Measurements from ENCODE around the gene PTPRS.
"Not testable (repeated sequence)": the region's sequence is repeated elsewhere in the genome, so short reads cannot be mapped to it uniquely, and the experiment has no call there.

PTPRS gene

DNA sequence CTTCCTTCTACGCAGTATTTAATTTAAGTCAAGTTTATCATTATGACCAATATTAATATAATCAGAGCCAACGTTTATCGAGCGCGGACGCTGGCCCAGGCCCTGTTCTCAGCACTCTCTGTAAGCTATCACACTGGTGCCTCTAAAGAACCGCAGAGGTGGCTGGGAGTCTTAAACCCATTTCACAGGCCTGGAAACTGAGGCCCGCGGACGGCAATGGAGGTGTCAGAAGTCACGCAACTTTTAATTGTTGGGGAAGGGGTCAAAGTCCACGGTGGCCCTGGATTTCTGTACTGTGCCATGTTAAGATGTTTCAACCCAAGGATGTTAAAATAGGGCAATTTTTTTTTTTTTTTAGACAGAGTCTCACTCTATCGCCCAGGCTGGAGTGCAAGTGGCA, 8.8 kb downstream of the PTPRS start:
- no peak for DNase-seq

DNA sequence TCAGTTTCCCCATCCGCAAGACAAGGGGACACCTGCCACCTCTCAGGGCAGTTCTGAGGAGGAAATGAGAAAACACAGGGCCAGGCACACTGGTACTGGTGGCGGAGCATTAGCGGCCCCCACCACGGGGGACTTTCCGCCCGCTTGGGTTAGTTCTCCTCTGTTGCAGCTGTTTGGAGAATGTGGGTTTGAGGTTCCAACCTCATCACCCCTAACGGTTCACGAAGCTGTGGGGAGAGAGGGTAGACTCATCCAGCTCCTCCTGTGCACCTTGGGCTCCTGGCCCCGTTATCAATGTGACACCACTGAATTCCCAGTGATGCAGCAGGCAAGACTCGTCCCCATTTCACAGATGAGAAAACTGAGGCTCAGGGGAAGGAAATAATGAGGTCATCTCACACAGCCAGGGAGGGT, 10.3 kb downstream of the PTPRS start:
- no peak for DNase-seq

- DNase-seq, result no peak
These were observed 11.5 kb downstream of the PTPRS start for GRCh38 chr19:5329141-5329540.

GRCh38 chr19:5328407-5328806, 12.2 kb downstream of the PTPRS start:
- DNase-seq, result not testable (repeated sequence)

DNA sequence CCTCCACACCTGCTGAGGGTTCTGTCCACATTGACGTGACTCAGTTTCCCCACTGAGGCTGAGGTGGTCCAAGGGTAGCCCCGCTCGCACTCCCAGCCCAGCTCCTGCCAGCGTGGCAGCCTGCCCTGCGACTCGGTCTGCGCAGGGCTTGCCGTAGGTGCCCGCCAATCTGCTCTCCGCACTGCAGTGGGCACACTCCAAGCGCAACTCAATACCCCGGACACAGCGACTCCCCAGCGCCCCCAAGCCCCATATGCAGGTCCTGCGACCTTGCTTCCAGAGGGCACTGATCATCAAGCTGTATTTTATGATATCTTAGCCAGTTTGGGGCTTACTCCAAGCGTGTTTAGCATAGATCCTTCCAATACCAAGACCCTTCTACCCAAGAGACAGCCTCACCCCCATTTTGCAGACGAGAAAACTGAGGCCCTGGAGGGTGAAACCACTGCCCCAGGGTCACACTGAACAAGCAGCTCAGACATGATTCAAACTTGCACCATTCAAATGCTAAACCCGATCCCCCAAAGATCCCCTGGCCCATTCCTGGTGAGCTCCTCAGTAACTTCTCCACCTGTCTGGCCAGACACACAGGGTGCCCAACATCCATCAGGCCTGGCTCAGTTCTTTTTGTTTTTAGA, 13.5 kb downstream of the PTPRS start:
- DNase-seq, result no peak

GRCh38 chr19:5326545-5326944, 14.1 kb downstream of the PTPRS start:
- no peak for DNase-seq

DNA sequence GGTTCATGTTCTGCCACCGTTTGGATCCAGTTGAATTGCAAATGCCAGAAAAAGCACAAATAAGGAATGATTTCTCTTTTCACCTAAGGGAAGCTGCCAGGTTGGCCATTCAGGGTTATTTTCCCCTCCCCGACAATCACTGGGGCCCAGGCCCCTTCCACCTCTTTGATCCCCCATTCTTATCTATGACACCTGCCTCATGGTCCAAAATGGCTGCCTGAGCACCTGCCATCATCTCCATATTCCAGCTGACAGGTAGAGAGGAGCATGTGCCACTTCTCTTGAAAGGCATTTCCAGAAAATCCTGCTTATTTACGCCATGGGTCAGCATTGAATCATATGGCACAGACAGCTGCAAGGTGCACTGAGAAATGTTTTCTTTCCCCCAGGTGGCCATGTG, 15.7 kb downstream of the PTPRS start:
- no peak for DNase-seq

DNA sequence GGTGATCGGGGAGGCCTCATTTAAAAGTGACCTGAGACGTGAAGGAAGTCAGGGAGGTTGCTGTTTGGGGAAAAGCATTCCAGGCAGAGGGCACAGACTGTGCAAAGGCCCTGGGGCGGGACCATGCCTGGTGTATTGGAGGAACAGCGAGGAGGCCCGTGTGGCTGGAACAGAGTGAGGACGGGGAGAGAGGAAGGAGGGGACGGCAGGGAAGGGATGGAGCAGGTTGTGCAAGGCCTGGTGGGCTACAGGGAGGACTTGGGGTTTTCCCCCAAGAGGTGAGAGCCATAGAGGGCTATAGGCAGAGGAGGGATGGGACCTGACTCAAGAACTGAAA, 17.2 kb downstream of the PTPRS start:
- no peak for DNase-seq

GRCh38 chr19:5321851-5322681, 18.5 kb downstream of the PTPRS start:
- DNase-seq, result no peak

- DNase-seq, result no peak
These were observed 19.5 kb downstream of the PTPRS start for GRCh38 chr19:5321066-5321642.

DNA sequence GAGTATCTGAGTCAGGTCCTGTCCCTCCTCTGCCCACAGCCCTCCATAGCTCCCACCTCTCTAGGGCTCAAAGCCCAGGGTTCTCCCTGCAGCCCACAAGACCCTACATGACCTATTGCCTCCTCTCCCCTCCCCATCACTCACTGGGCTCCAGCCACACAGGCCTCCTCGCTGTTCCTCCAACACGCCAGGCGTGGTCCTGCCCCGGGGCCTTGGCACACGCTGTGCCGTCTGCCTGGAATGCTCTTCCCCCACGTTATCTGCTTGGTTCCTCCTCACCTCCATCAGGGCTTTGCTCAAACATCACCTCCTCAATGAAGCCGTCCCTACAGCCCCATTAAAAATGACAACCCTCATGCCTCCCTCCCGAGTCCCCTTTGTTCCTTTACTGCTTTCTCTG, 21.1 kb downstream of the PTPRS start:
- no peak for DNase-seq

GRCh38 chr19:5318306-5318705, 22.3 kb downstream of the PTPRS start:
- no peak for DNase-seq

DNA sequence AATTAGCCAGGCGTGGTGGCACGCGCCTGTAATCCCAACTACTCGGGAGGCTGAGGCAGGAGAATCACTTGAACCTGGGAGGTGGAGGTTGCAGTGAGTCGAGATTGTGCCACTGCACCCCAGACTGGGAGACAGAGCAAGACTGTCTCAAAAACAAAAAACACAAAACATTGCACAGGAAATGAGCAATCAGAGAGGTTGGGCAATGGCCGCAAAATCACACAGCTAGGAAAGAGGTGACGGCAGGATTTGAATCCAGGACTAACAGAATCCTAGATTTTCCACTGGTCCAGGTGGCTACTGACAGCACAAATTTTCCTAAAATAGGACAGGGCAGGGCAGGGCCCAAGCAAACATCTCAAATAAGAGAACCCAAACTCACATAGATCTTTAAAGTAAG, 23.3 kb downstream of the PTPRS start:
- DNase-seq, result no peak

DNA sequence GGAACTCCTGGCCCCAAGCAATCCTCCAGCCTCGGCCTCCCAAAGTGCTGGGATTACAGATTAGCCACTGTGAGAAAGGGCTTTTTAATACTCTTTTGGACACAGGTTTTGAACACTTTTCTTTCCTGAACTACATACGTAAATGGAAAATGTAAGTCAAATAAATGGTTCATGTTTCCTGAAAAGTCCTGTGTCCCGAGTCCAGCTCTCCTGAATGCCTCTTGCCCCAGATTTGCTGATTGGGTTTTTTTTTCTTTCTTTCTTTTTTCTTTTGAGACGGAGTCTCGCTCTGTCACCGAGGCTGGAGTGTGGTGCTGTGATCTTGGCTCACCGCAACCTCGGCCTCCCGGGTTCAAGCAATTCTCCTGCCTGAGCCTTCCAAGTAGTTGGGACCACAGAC, 24.5 kb downstream of the PTPRS start:
- no peak for DNase-seq

GRCh38 chr19:5314907-5315298, 25.7 kb downstream of the PTPRS start:
- DNase-seq, result no peak

GRCh38 chr19:5314012-5314906, 26.4 kb downstream of the PTPRS start:
- no peak for DNase-seq

DNA sequence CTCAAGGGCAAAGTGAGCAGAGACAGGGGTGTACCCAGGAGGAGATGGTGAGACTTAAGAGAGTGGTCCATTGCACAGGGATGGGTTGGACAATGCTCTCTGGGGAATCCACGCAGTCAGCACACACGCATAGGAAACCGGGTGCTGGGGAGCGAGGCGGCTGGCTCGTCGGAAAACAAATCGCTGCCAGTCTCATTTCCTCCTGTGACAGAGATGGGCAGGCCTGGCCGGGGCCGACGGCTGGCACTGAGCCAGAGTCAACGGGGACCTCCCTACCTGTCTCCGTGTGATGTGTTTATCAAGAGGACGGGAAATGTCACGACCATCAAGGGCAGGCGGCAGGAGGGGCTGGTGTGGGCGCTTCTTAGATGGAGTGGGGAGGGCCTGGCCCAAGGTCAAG, 27.3 kb downstream of the PTPRS start:
- DNase-seq, result no peak

DNA sequence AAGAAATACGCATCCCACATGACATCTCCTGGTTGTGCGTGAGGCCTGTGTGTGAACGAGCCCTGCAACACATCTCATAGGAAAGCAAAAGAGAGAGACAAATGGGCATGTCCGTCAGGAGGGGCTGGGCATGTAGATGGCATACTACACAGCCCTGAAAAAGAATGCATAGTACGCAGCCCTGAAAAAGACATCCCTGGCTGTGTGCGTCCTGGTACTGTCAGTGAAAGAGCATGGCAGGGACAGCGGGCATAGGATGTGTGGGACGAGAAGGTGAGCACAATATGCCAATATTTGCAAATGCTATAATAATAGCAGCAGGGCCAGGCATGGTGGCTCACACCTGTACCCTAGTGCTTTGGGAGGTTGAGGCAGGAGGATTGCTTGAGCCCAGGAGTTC, 28.6 kb downstream of the PTPRS start:
- DNase-seq, result no peak

GRCh38 chr19:5309438-5310204, 31.0 kb downstream of the PTPRS start:
- DNase-seq, result no peak

GRCh38 chr19:5308451-5309437, 31.9 kb downstream of the PTPRS start:
- DNase-seq, result no peak

- DNase-seq, result no peak
These were observed 33.0 kb downstream of the PTPRS start for GRCh38 chr19:5307655-5308054.

Data from activated CD4-positive, alpha-beta T cell treated with anti-CD3 and anti-CD28 coated beads for 4 hours (primary cell).